Head of caudate nucleus (tissue), 42 donors: Measurements from ENCODE around the gene SAE1.

Source experiments
- DNase-seq, 42 donors: peaks; one replicate each; pipeline versions ENCODE4 v3.0.0 to v3.0.0-alpha.2; 2020 to 2021; ENCODE audit warnings: mixed read lengths in 7 of 42
- intact Hi-C: fragments of 100-400 bp; cut with DNase I; formaldehyde crosslinking; loops from one replicate; pipeline ENCODE4 v1.15.0; 2022

SAE1 gene

GRCh38 chr19:47102346-47103060, 28.1 kb upstream of the SAE1 start:
- DNase-seq, result no peak
- intact Hi-C loops, result no loop called here

- intact Hi-C loops, result no loop called here
- no peak for DNase-seq
These were observed 26.0 kb upstream of the SAE1 start for GRCh38 chr19:47104680-47105079.

GRCh38 chr19:47105874-47106273, 24.8 kb upstream of the SAE1 start:
- intact Hi-C loops, result no loop called here
- DNase-seq, result no peak

- intact Hi-C loops, result no loop called here
- no peak for DNase-seq
These were observed 23.8 kb upstream of the SAE1 start for GRCh38 chr19:47106821-47107201.

GRCh38 chr19:47107202-47107952, 23.3 kb upstream of the SAE1 start:
- peak in 6 of 42 donors; percentile 14 to 59 (median 42) for DNase-seq
- intact Hi-C loops, result no loop called here

GRCh38 chr19:47107953-47108746, 22.5 kb upstream of the SAE1 start:
- DNase-seq, result peak in 4 of 42 donors; percentile 25 to 48 (median 32)
- intact Hi-C loops, result no loop called here

- no peak for DNase-seq
- intact Hi-C loops, result no loop called here
These were observed 21.5 kb upstream of the SAE1 start for GRCh38 chr19:47109177-47109540.

GRCh38 chr19:47109541-47110375, 20.9 kb upstream of the SAE1 start:
- intact Hi-C loops, result no loop called here
- DNase-seq, result peak in 2 of 42 donors; percentile 27 to 40

- peak in 3 of 42 donors; percentile 13 to 39 (median 18) for DNase-seq
- intact Hi-C loops, result no loop called here
These were observed 20.1 kb upstream of the SAE1 start for GRCh38 chr19:47110521-47111005.

- intact Hi-C loops, result no loop called here
These were observed 19.5 kb upstream of the SAE1 start for GRCh38 chr19:47111006-47111621.

GRCh38 chr19:47111682-47112165, 18.9 kb upstream of the SAE1 start:
- intact Hi-C loops, result no loop called here
- DNase-seq, result peak in 3 of 42 donors; percentile 43 to 57 (median 51)

More at GRCh38 chr19:47111006-47111621, 19.5 kb upstream of the SAE1 start:
- peak in 29 of 42 donors; percentile 17 to 70 (median 44) for DNase-seq

- peak in 41 of 42 donors; percentile 59 to 94 (median 85) for DNase-seq
- intact Hi-C loops, result no loop called here
These were observed 18.3 kb upstream of the SAE1 start for GRCh38 chr19:47112166-47112996.

GRCh38 chr19:47112997-47113849, 17.4 kb upstream of the SAE1 start, which contains the start of gene ZC3H4:
TSS of gene ZC3H4 (minus strand) at chr19:47113776. CDS start at chr19:47112584, 1,192 bp downstream.
- intact Hi-C loops, result no loop called here
- peak; percentile 96 to 100 (median 99) for DNase-seq

- peak in 1 of 42 donors; percentile 22 for DNase-seq
- intact Hi-C loops, result no loop called here
These were observed 16.6 kb upstream of the SAE1 start for GRCh38 chr19:47113850-47114651.

- intact Hi-C loops, result no loop called here
- DNase-seq, result no peak
These were observed 10.1 kb upstream of the SAE1 start for GRCh38 chr19:47120470-47121067.
